Smooth muscle cell of the brain vasculature (primary cell): ENCODE results near the gene TNS4.

Experiments
- DNase-seq: peaks from one replicate; pipeline ENCODE4 v3.0.0-alpha.2; 2012; ENCODE audit warnings: low read depth, low spot score

The TNS4 gene

DNA sequence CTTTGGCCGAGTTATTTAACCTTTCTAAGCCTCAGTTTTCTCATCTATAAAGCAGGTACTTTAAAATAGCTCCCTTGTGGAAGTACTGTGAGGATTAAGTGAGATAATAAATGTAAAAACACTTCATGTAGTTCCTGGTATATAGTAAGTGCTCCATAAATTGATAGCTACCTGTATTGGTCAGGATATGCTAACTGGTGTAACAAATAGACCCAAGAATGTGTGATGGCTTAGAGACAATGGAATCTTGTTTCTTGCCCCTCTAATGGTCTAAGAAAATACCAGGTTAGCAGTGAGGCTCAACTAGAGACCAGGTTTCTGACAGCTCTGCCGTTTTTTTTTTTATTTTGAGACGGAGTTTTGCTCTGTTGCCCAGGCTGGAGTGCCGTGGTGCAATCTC lies 34.0 kb upstream of the TNS4 start:
- DNase-seq: no peak

DNA sequence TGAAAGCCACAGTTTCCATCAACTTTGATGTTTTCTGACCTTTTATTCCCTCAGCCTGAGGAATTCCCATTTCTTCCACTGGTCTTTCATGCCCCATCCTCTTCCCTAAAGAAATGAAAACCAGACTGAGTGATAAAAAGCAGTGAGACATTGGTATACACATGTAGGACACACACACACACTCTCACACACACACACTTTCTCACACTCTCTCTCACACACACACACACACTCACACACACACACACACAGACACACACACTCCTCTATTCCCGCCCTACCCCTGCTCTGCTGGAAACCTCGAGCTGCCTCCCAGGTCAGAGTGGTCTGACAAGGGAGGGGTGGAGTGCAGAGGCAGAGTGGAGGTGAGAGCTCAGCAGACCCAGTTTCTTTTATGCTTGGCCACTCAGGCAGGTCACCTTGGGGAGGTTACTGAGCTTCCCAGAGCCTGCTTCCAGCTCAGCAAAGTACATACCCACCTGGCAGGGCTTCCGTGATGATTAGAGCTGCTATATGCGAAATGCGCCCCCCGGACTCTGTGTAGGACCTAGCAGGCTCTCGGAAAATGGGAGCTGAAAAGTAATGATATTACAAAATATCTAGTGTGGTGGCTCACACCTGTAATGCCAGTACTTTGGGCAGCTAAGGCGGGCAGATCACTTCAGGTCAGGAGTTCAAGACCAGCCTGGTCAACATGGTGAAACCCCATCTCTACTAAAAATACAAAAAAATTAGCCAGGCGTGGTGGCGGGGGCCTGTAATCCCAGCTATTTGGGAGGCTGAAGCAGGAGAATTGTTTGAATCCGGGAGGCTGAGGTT lies 33.2 kb upstream of the TNS4 start:
- DNase-seq: no peak

DNA sequence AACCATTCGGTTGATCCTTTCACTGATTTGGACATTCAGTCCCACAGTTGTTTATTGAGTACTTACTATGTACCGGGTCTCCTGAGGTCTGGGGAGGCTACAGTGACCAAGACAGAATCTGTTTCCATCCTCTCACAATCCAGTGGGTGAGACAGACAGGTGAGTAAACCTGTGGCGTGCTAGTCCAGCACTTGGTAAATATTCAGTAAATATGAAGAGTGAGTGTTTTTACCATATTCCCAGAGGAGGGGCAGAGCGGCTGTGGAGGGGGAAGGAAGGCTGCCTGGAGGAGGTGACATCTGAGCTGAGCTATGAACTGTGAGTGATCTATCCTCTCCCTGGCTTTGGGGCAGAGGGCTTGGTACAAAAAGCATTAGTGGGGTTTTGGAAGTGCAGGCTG lies 32.5 kb upstream of the TNS4 start:
- DNase-seq: no peak

DNA sequence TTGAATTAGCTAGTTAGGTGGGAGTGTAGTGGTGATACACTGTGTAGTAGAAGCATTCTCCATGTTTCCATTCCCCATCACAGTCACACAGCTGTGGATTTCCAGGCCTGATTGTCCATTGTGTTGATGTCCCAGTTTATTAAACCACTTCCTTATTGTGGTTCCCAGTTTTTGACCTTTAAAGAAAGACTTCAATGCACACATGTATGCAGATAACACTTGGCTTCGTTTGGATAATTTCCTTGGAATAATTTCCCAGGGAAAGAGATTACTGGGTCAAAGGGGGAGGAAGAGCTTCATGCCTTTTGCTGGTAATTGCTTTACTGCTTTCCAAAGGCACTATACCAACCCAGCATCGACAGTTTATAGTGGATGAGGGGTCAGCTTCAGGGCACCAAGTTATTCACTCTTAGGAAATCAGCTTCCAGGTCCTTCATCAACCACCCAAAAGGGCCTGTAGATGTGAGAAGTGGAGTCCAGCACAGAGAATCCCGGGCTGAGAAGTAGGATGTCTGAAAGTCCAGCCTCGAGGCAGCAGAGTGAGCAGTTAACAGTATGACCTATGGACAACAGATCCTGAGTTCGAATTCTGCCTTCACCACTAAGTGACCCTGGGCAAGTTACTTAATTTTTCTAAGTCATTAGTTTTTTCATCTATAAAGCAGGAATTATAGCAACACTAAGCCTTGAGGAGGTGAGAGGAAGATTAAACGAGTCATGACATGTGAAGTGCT lies 31.3 kb upstream of the TNS4 start:
- DNase-seq: no peak

- DNase-seq: no peak
Measured at GRCh38 chr17:40531051-40531991, 29.9 kb upstream of the TNS4 start.

- no peak for DNase-seq
Measured at GRCh38 chr17:40530531-40530994, 29.1 kb upstream of the TNS4 start.

GRCh38 chr17:40529991-40530390 lies 28.6 kb upstream of the TNS4 start:
- no peak for DNase-seq

GRCh38 chr17:40528692-40529417 lies 27.4 kb upstream of the TNS4 start:
- no peak for DNase-seq

GRCh38 chr17:40526668-40527067 lies 25.2 kb upstream of the TNS4 start:
- DNase-seq: no peak

DNA sequence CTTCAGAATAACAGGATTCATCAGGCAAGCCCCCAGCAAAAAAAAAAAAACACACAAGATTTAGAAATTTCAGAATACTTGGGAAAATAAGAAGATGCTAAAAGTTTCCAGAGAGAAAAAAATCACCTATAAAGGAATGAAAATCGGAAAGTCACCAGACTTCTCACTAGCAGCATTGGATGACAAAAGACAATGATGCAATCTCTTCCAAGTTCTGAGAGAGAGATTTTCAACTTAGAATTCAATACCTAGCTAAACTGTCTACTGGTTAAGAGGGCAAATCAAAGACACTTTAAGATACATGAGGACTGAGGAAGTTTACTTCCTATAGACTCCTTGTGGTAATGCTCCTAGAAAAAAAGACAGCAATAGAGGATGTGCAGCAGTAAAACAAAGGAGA lies 23.9 kb upstream of the TNS4 start:
- DNase-seq: no peak

- no peak for DNase-seq
Measured at GRCh38 chr17:40524243-40524965, 23.0 kb upstream of the TNS4 start.

- no peak for DNase-seq
Measured at GRCh38 chr17:40522961-40523310, 21.5 kb upstream of the TNS4 start.

GRCh38 chr17:40522250-40522960 lies 21.0 kb upstream of the TNS4 start:
- DNase-seq: no peak

DNA sequence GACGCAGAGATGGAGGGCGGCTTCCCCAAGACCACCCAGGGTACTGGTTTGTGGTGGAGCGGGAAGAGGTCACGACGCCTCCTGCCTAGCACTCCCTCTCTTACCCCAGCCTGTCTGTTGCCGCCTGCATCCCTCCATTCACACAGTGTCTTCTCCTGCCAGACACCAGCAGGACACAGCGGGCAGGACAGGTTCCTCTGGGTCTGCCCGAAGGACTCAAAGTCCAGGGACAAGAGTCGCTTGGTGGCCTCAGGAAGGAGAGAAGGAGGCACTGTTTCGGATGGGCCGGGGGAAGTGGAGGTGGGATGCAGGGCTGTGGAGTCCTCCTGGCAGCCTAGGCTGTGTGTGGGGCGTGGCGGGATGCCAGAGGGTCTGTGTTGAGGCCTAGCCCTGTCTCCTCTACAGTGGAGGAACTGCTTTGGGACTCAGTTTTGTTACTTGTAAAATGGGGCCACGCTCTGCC lies 19.6 kb upstream of the TNS4 start:
- DNase-seq: no peak

- no peak for DNase-seq
Measured at GRCh38 chr17:40519089-40519775, 17.8 kb upstream of the TNS4 start.

DNA sequence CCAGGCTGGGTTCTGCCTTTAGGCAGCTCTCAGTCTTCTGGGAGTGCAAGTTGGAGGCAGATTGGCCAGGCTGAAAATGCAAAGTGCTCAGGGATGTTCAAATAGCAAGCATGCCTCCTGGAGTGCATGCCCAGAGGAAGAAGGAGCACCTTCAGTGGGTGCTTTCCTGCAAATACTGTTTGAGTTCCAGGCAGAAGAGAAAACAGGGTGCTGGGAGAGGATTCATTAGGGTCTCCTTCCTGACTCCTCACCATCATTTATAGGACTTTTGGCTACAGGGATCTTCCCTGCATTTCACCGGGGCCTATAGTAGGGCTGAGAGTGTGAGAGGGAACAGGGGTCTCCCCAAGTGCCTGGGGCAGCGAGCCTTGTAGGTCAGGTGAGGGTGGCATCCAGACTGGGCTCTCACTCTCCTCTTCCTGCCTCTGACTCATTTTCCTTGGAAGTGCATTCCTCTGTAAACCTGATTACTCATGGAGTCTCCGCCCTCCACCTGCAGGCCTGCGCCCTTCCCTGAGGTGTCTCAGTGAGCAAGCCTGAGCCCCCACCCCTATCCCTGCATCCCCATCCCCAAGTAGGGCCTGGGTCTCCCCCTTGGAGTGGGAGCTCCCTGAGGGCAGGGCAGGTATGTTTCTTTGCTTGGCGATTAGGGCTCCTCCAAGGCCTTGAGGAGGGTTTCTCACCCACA lies 17.1 kb upstream of the TNS4 start:
- DNase-seq: no peak

GRCh38 chr17:40517981-40518380 lies 16.6 kb upstream of the TNS4 start:
- DNase-seq: no peak

- DNase-seq: no peak
Measured at GRCh38 chr17:40517286-40517662, 15.9 kb upstream of the TNS4 start.
